K562 (cell line): ENCODE data around the gene HMX3. TPM values are rescaled to one million over a fixed set of nuclear protein-coding genes. Genes with fewer than 3 reads are reported as not detected.

Experiments
- ATAC-seq: fragments of 200-7000 bp; cut with Tn5 transposase; 3 replicates; pipeline ENCODE4 v1.9.1; 2020; ENCODE audit warnings: moderate library complexity
- BruUV-seq: library from RNA; stranded (reverse); fragments of 400-500 nt; replicated peaks from 2 replicates; lab custom pipeline; 2021; lab: Mats Ljungman, UMichigan
- CTCF ChIA-PET: fragments of 300-600 bp; formaldehyde crosslinking; extraction: SDS; loops from one replicate; lab custom pipeline; 2021; ENCODE audit warnings: low intra/inter-chr PET ratio; lab: Yijun Ruan, JAX
- POLR2A ChIA-PET: fragments of 300-600, 350-650 bp; sonication (Branson Sonifier 250); formaldehyde crosslinking; extraction: SDS; loops from one replicate; lab custom pipeline; 2021; ENCODE audit warnings: antibody characterized with exemption, inconsistent platforms; lab: Yijun Ruan, JAX
- DNase-seq, 4 experiments: peaks; one replicate each; pipeline versions ENCODE4 v3.0.0 to v3.0.0-alpha.2; 2011 to 2018; ENCODE audit warnings: low spot score in 3 of 4, mixed read lengths in 3 of 4; ENCODE audit errors: extremely low read depth in 1 of 4
- FAIRE-seq: peaks from 2 replicates; lab custom pipeline; 2011; peaks lifted over from hg19 to GRCh38; lab: Jason Lieb, UNC
- H2AFZ ChIP-seq: 2 replicates; pipeline ENCODE4 v1.6.0; 2011; ENCODE audit warnings: low read depth, low read length, control low read depth, inconsistent platforms
- H3K27ac ChIP-seq: fragments of 200-600 bp; 3 replicates; pipeline ENCODE4 v1.8.0; 2011; ENCODE audit warnings: low read depth, mild to moderate bottlenecking, control low read depth, inconsistent platforms, low read length, moderate library complexity, mixed read lengths; ENCODE audit errors: extremely low read depth
- H3K27me3 ChIP-seq, 2 experiments: fragments of 300-600 bp in 1 of 2; 2 replicates in 1 of 2; 3 replicates in 1 of 2; pipeline versions ENCODE4 v1.6.0 to v1.8.0; 2011; ENCODE audit warnings: inconsistent platforms in 2 of 2, low read length in 2 of 2, mild to moderate bottlenecking in 1 of 2, mixed read lengths in 1 of 2, moderate library complexity in 1 of 2; ENCODE audit not compliant: control insufficient read depth in 2 of 2, insufficient read depth in 2 of 2
- H3K36me3 ChIP-seq: fragments of 300-600 bp; 3 replicates; pipeline ENCODE4 v1.8.0; 2011; ENCODE audit warnings: mild to moderate bottlenecking, low read length, inconsistent platforms; ENCODE audit not compliant: control insufficient read depth, insufficient read depth
- H3K4me1 ChIP-seq, 2 experiments: fragments of 200-600 bp in 1 of 2; replicated peaks in 1 of 2; 2 replicates in 1 of 2; 3 replicates in 1 of 2; pipeline versions ENCODE4 v1.5.1 to v1.8.0; 2011; ENCODE audit warnings: inconsistent platforms in 2 of 2, low read length in 2 of 2, mild to moderate bottlenecking in 1 of 2, mixed read lengths in 1 of 2, moderate library complexity in 1 of 2; ENCODE audit not compliant: control insufficient read depth in 2 of 2, insufficient read depth in 2 of 2
- H3K4me2 ChIP-seq: 2 replicates; pipeline ENCODE4 v1.6.1; 2011; ENCODE audit warnings: low read length, control low read depth, inconsistent platforms, mixed read lengths; ENCODE audit not compliant: insufficient read depth
- H3K4me3 ChIP-seq: fragments of 200-600 bp; sonication (generic), shearing (Covaris generic); 2 replicates; pipeline ENCODE4 v1.5.1; 2016; ENCODE audit warnings: control low read depth, inconsistent platforms
- H3K79me2 ChIP-seq: fragments of 200-600 bp; 3 replicates; pipeline ENCODE4 v1.8.0; 2011; ENCODE audit warnings: low read length, inconsistent platforms; ENCODE audit not compliant: control insufficient read depth, insufficient read depth
- H3K9ac ChIP-seq, 2 experiments: 2 replicates each; pipeline versions ENCODE4 v1.6.0 to v1.6.1; 2011; ENCODE audit warnings: low read depth in 2 of 2, low read length in 2 of 2, control low read depth in 1 of 2, inconsistent platforms in 1 of 2, mild to moderate bottlenecking in 1 of 2, mixed read lengths in 1 of 2; ENCODE audit not compliant: insufficient read depth in 1 of 2
- H3K9me1 ChIP-seq: one replicate; pipeline ENCODE4 v1.6.0; 2011; ENCODE audit warnings: inconsistent platforms, mild to moderate bottlenecking, low read length, moderate library complexity; ENCODE audit not compliant: control insufficient read depth, insufficient read depth
- H3K9me3 ChIP-seq: replicated peaks from 2 replicates; pipeline ENCODE4 v1.5.1; 2011; ENCODE audit warnings: low read depth, low read length, inconsistent platforms; ENCODE audit not compliant: control insufficient read depth, insufficient read depth
- H4K20me1 ChIP-seq: replicated peaks from 2 replicates; pipeline ENCODE4 v1.6.1; 2011; ENCODE audit warnings: low read length, inconsistent platforms, mixed read lengths; ENCODE audit not compliant: control insufficient read depth, insufficient read depth
- CREB5 ChIP-seq: fragments of 250-450 bp; sonication (Bioruptor Pico); IDR thresholded peaks from 2 replicates; pipeline ENCODE4 v1.5.0; 2020; ENCODE audit warnings: mild to moderate bottlenecking
- HDAC3 ChIP-seq: fragments of 450-650 bp; IDR thresholded peaks from 2 replicates; pipeline ENCODE4 v1.6.1; 2018; ENCODE audit warnings: borderline replicate concordance, mild to moderate bottlenecking, moderate library complexity; ENCODE audit not compliant: partially characterized antibody
- HMBOX1 ChIP-seq: sonication (generic); IDR thresholded peaks from 2 replicates; pipeline ENCODE4 v1.6.1; 2016
- ZBTB11 ChIP-seq, 3 experiments: fragments of 200-800 bp in 1 of 3; fragments of 250-450 bp in 1 of 3; fragments of 450-650 bp in 1 of 3; sonication (Bioruptor Pico) in 1 of 3; sonication (Bioruptor generic) in 1 of 3; formaldehyde crosslinking in 1 of 3; IDR thresholded peaks; 2 replicates each; pipeline versions ENCODE4 v1.6.1 to v1.8.0; 2016 to 2022; ENCODE audit warnings: mild to moderate bottlenecking in 2 of 3, missing genetic modification characterization in 2 of 3, missing compliant biosample characterization in 1 of 3, moderate library complexity in 1 of 3
- ZNF263 ChIP-seq: sonication (generic); formaldehyde crosslinking; IDR thresholded peaks from 2 replicates; pipeline ENCODE4 v1.8.0; 2022; ENCODE audit warnings: mild to moderate bottlenecking, missing genetic modification reagents, borderline replicate concordance
- WGBS: fragments of 100-300 bp; shearing (Covaris generic); methylation state at CpG from one replicate; pipeline ENCODE4 v1.1.6; 2016; ENCODE audit warnings: low coverage, mixed read lengths; ENCODE audit not compliant: insufficient coverage; ENCODE audit errors: missing lambda C conversion rate; 5-methylcytosine and 5-hydroxymethylcytosine counted together
- in situ Hi-C: fragments of 300-500 bp; cut with MboI; formaldehyde crosslinking; loops from 4 replicates; pipeline ENCODE4 v1.15.0; 2018; ENCODE audit warnings: inconsistent platforms, mixed read lengths
- intact Hi-C: fragments of 100-400 bp; cut with micrococcal nuclease; formaldehyde crosslinking; loops from 2 replicates; pipeline ENCODE4 v1.14.2; 2022
- polyA plus RNA-seq, 8 experiments: library from polyadenylated mRNA; depleted of rRNA in 4 of 8; stranded (reverse) in 5 of 8; unstranded in 3 of 8; fragments of >200 nt; fragmentation: Nextera tagmentation in 2 of 8; fragmentation: Illumina TruSeq in 1 of 8; extraction: Ambion mirVana in 2 of 8; extraction: Trizol in 1 of 8; gene quantifications; 2 replicates each; pipeline versions ENCODE4 v1.2.1 to v1.2.3, GENCODE V29; 2011 to 2014; ENCODE audit warnings: inconsistent platforms in 1 of 8, missing spikeins in 1 of 8
- total RNA-seq, 7 experiments: library from RNA; depleted of rRNA in 6 of 7; stranded (reverse); fragments of >200 nt in 6 of 7; fragmentation: Illumina TruSeq in 2 of 7; extraction: Trizol in 2 of 7; gene quantifications; 2 replicates each; pipeline versions ENCODE4 v1.2.1 to v1.2.3, GENCODE V29; 2011 to 2021; ENCODE audit warnings: low replicate concordance in 1 of 7

Gene HMX3
- total and polyA plus RNA-seq, 9 of the 15 experiments (the other 6 are each of a cell fraction or from before 2014, with no cell fraction given), result 0.55 to 43.5 (median 7.4) TPM; not detected in 2

- H3K4me3 ChIP-seq, result no peak overlapping the region
Measured at GRCh38 chr10:123087348-123087747, 48.4 kb upstream of the HMX3 start.

More at GRCh38 chr10:123087348-123087747, 48.4 kb upstream of the HMX3 start:
- H3K36me3 ChIP-seq, result no peaks in the 10 kb centered on the region
- no peaks in the 10 kb centered on the region for H3K4me1 ChIP-seq
- no peaks in the 10 kb centered on the region for H4K20me1 ChIP-seq
- no peak overlapping the region for H3K9ac ChIP-seq
- no peak overlapping the region for H3K4me2 ChIP-seq
- FAIRE-seq, result no peak
- POLR2A ChIA-PET, result interaction anchor here (0.7 kb wide), 1 partner anchor 207 kb away, joined by 4 read pairs; no protein-coding TSS in a partner anchor
- TF ChIP-seq HDAC3 (no peak), HMBOX1 (no peak), CREB5 (no peak), ZNF263 (no peak), ZBTB11 (CRISPR knock-in tag; IDR thresholded peaks at IDR 0.05) (no peak)
- no peaks in the 10 kb centered on the region for H3K79me2 ChIP-seq
- no peak overlapping the region for H2AFZ ChIP-seq
- no peaks in the 10 kb centered on the region for H3K9me1 ChIP-seq
- no peak for DNase-seq
- intact Hi-C loops, result no loop called here
- WGBS, result 21% methylated on average over 4 of the region's 4 CpGs
- ATAC-seq, result no peak
- peaks cover 0 to 1% of the 10 kb centered on the region in 2 experiments; a peak in 4 of 5 replicates for H3K27me3 ChIP-seq
- CTCF ChIA-PET, result no interaction called here
- H3K9me3 ChIP-seq, result no peaks in the 10 kb centered on the region
- in situ Hi-C loops, result no loop called here
- no peak overlapping the region for H3K27ac ChIP-seq
- no TSS peak for BruUV-seq
